Neural progenitor cell (in vitro differentiated cells): ENCODE measurements around the gene FCRLA. TPM values are rescaled to one million over a fixed set of nuclear protein-coding genes. Genes with fewer than 3 reads are reported as not detected.

ENCODE experiments used
- DNase-seq: peaks from one replicate; pipeline ENCODE4 v3.0.0-alpha.2; 2016; ENCODE audit warnings: low spot score
- H2AFZ ChIP-seq: fragments of 200-600 bp; sonication (generic); replicated peaks from 2 replicates; pipeline ENCODE4 v1.6.1; 2016; ENCODE audit warnings: antibody characterized with exemption
- H3F3A ChIP-seq: fragments of 200-600 bp; sonication (generic); 2 replicates; pipeline ENCODE4 v1.6.1; 2016; ENCODE audit warnings: antibody characterized with exemption, low read depth
- H3K27ac ChIP-seq: fragments of 200-600 bp; sonication (generic); 2 replicates; pipeline ENCODE4 v1.5.1; 2016; ENCODE audit warnings: mild to moderate bottlenecking
- H3K27me3 ChIP-seq: fragments of 200-600 bp; sonication (generic); 2 replicates; pipeline ENCODE4 v1.6.1; 2016; ENCODE audit warnings: mild to moderate bottlenecking, moderate library complexity
- H3K36me3 ChIP-seq: fragments of 200-600 bp; sonication (generic); 2 replicates; pipeline ENCODE4 v1.5.1; 2016
- H3K4me1 ChIP-seq: fragments of 200-600 bp; sonication (generic); 2 replicates; pipeline ENCODE4 v1.6.1; 2016; ENCODE audit warnings: mixed run types
- H3K4me2 ChIP-seq: fragments of 200-600 bp; sonication (generic); 2 replicates; pipeline ENCODE4 v1.6.1; 2016
- H3K4me3 ChIP-seq: fragments of 200-600 bp; sonication (generic); 2 replicates; pipeline ENCODE4 v1.5.1; 2016
- H3K79me2 ChIP-seq: fragments of 200-600 bp; sonication (generic); 2 replicates; pipeline ENCODE4 v1.6.1; 2016; ENCODE audit warnings: low read depth
- H3K9ac ChIP-seq: fragments of 200-600 bp; sonication (generic); 2 replicates; pipeline ENCODE4 v1.6.1; 2016
- H3K9me3 ChIP-seq: fragments of 200-600 bp; sonication (generic); 2 replicates; pipeline ENCODE4 v1.5.1; 2016; ENCODE audit warnings: low read depth
- H4K20me1 ChIP-seq: fragments of 200-600 bp; sonication (generic); 2 replicates; pipeline ENCODE4 v1.6.1; 2016; ENCODE audit warnings: low read depth
- H3K27ac Mint-ChIP-seq: 3 replicates; pipeline ENCODE4 v1.8.0; 2021; ENCODE audit warnings: mixed read lengths
- H3K27me3 Mint-ChIP-seq: 2 replicates; pipeline ENCODE4 v1.8.0; 2022; ENCODE audit warnings: low read depth, mild to moderate bottlenecking, inconsistent platforms, moderate library complexity, mixed read lengths; ENCODE audit not compliant: insufficient read depth
- H3K36me3 Mint-ChIP-seq: 3 replicates; pipeline ENCODE4 v1.8.0; 2021; ENCODE audit warnings: mixed read lengths
- H3K4me1 Mint-ChIP-seq: 3 replicates; pipeline ENCODE4 v1.8.0; 2021; ENCODE audit warnings: mixed read lengths
- H3K4me3 Mint-ChIP-seq: 3 replicates; pipeline ENCODE4 v1.8.0; 2021; ENCODE audit warnings: mild to moderate bottlenecking, moderate library complexity, mixed read lengths
- H3K9me3 Mint-ChIP-seq: 3 replicates; pipeline ENCODE4 v1.8.0; 2020; ENCODE audit warnings: mixed read lengths
- CTCF ChIP-seq: fragments of 200-600 bp; sonication (generic); IDR thresholded peaks from 2 replicates; pipeline ENCODE4 v1.5.1; 2017; ENCODE audit warnings: antibody characterized with exemption, mild to moderate bottlenecking
- EZH2 ChIP-seq: fragments of 200-600 bp; sonication (generic); IDR thresholded peaks from 2 replicates; pipeline ENCODE4 v1.6.1; 2017; ENCODE audit warnings: antibody characterized with exemption, mild to moderate bottlenecking, moderate library complexity
- EZH2phosphoT487 ChIP-seq: fragments of 200-600 bp; sonication (generic); IDR thresholded peaks from 2 replicates; pipeline ENCODE4 v1.6.1; 2017; ENCODE audit warnings: antibody characterized with exemption
- total RNA-seq: library from RNA; depleted of rRNA; stranded (reverse); fragments of >200 nt; gene quantifications from 2 replicates; pipeline ENCODE4 v1.2.3, GENCODE V29; 2015; ENCODE audit warnings: low replicate concordance

FCRLA gene
- total RNA-seq, 1 donor from 2014 or later: not detected

- Histone ChIP-seq H3K4me3 (no peak overlapping the region), H3K4me1 (no peaks in the 10 kb centered on the region), H3F3A (no peaks in the 10 kb centered on the region), H4K20me1 (no peaks in the 10 kb centered on the region), H3K27ac (no peak overlapping the region), H3K36me3 (no peaks in the 10 kb centered on the region), H3K27me3 (no peaks in the 10 kb centered on the region), H3K4me2 (no peak overlapping the region), H2AFZ (no peak overlapping the region), H3K9ac (no peak overlapping the region), H3K79me2 (no peaks in the 10 kb centered on the region), H3K9me3 (no peaks in the 10 kb centered on the region)
- Mint-ChIP-seq H3K36me3 (no peaks in the 10 kb centered on the region), H3K27me3 (peaks cover 3% of the 10 kb centered on the region), H3K4me1 (no peaks in the 10 kb centered on the region), H3K27ac (no peak overlapping the region), H3K9me3 (peaks cover 3% of the 10 kb centered on the region), H3K4me3 (no peak overlapping the region)
- TF ChIP-seq EZH2phosphoT487 (no peak), CTCF (no peak), EZH2 (no peak)
- no peak for DNase-seq
These were observed 4.8 kb upstream of the FCRLA start for GRCh38 chr1:161702250-161702649.

- TF ChIP-seq CTCF (no peak), EZH2 (no peak), EZH2phosphoT487 (no peak)
- Mint-ChIP-seq H3K36me3 (no peaks in the 10 kb centered on the region), H3K27me3 (no peaks in the 10 kb centered on the region), H3K4me1 (no peaks in the 10 kb centered on the region), H3K27ac (no peak overlapping the region), H3K4me3 (no peak overlapping the region), H3K9me3 (no peaks in the 10 kb centered on the region)
- Histone ChIP-seq H3K4me2 (no peak overlapping the region), H3K27me3 (no peaks in the 10 kb centered on the region), H3K4me3 (no peak overlapping the region), H4K20me1 (no peaks in the 10 kb centered on the region), H3K4me1 (no peaks in the 10 kb centered on the region), H3F3A (no peaks in the 10 kb centered on the region), H2AFZ (no peak overlapping the region), H3K9me3 (no peaks in the 10 kb centered on the region), H3K79me2 (no peaks in the 10 kb centered on the region), H3K27ac (no peak overlapping the region), H3K9ac (no peak overlapping the region), H3K36me3 (no peaks in the 10 kb centered on the region)
- no peak for DNase-seq
These were observed 1.5 kb upstream of the FCRLA start for GRCh38 chr1:161705537-161705936.

GRCh38 chr1:161706113-161706481 is 932 bp upstream of the FCRLA start:
- Histone ChIP-seq H2AFZ (no peak overlapping the region), H3K4me2 (no peak overlapping the region), H3K79me2 (no peaks in the 10 kb centered on the region), H3K9me3 (no peaks in the 10 kb centered on the region), H3K4me1 (no peaks in the 10 kb centered on the region), H3K36me3 (no peaks in the 10 kb centered on the region), H3K27me3 (no peaks in the 10 kb centered on the region), H3K4me3 (no peak overlapping the region), H3K27ac (no peak overlapping the region), H3K9ac (no peak overlapping the region), H4K20me1 (no peaks in the 10 kb centered on the region), H3F3A (no peaks in the 10 kb centered on the region)
- no peaks in the 10 kb centered on the region for H3K27me3 Mint-ChIP-seq
- H3K4me1 Mint-ChIP-seq: no peaks in the 10 kb centered on the region
- H3K27ac Mint-ChIP-seq: no peak overlapping the region
- H3K4me3 Mint-ChIP-seq: no peak overlapping the region
- no peaks in the 10 kb centered on the region for H3K9me3 Mint-ChIP-seq
- no peak for TF ChIP-seq EZH2phosphoT487
- TF ChIP-seq CTCF: no peak
- TF ChIP-seq EZH2: no peak
- DNase-seq: no peak
- no peaks in the 10 kb centered on the region for H3K36me3 Mint-ChIP-seq

GRCh38 chr1:161707503-161707902 is 474 bp downstream of the FCRLA start:
- H3K9me3 ChIP-seq: no peaks in the 10 kb centered on the region
- no peaks in the 10 kb centered on the region for H3K4me1 ChIP-seq
- no peak overlapping the region for H3K4me3 ChIP-seq
- no peaks in the 10 kb centered on the region for H3K79me2 ChIP-seq
- DNase-seq: no peak
- no peaks in the 10 kb centered on the region for H3K27me3 ChIP-seq
- H4K20me1 ChIP-seq: no peaks in the 10 kb centered on the region
- H2AFZ ChIP-seq: no peak overlapping the region
- H3F3A ChIP-seq: no peaks in the 10 kb centered on the region
- H3K4me1 Mint-ChIP-seq: no peaks in the 10 kb centered on the region
- TF ChIP-seq CTCF (no peak), EZH2phosphoT487 (no peak), EZH2 (no peak)
- H3K27ac ChIP-seq: no peak overlapping the region
- no peaks in the 10 kb centered on the region for H3K9me3 Mint-ChIP-seq
- H3K27ac Mint-ChIP-seq: no peak overlapping the region
- no peak overlapping the region for H3K9ac ChIP-seq
- H3K4me3 Mint-ChIP-seq: no peak overlapping the region
- H3K36me3 ChIP-seq: no peaks in the 10 kb centered on the region
- H3K36me3 Mint-ChIP-seq: no peaks in the 10 kb centered on the region
- H3K4me2 ChIP-seq: no peak overlapping the region
- H3K27me3 Mint-ChIP-seq: no peaks in the 10 kb centered on the region
